Kidney (tissue), 14 donors: Measurements from ENCODE around the gene APCDD1. TPM values are rescaled to one million over a fixed set of nuclear protein-coding genes. Genes with fewer than 3 reads are reported as not detected.
A peak's percentile ranks its signal among the peaks of the same experiment; 100 is the strongest.

Experiments
- DNase-seq, 5 donors: peaks; one replicate each; pipeline ENCODE4 v3.0.0-alpha.2; 2013 to 2020
- FAIRE-seq: peaks from 2 replicates; lab custom pipeline; 2012; peaks lifted over from hg19 to GRCh38; lab: Jason Lieb, UNC
- H3K27ac ChIP-seq, 2 donors: one replicate each; pipeline ENCODE4 v1.7.0; 2013; ENCODE audit warnings: low read depth in 2 of 2, low read length in 2 of 2, inconsistent platforms in 1 of 2
- H3K27me3 ChIP-seq: one replicate; pipeline ENCODE4 v1.7.1; 2013; ENCODE audit warnings: low read length, inconsistent platforms; ENCODE audit not compliant: control insufficient read depth, insufficient read depth
- H3K36me3 ChIP-seq, 3 donors: one replicate each; pipeline versions ENCODE4 v1.7.0 to v1.7.1; 2013; ENCODE audit warnings: low read length in 3 of 3, control low read depth in 1 of 3, inconsistent platforms in 1 of 3; ENCODE audit not compliant: insufficient read depth in 3 of 3, control insufficient read depth in 2 of 3
- H3K4me1 ChIP-seq, 3 donors: one replicate each; pipeline versions ENCODE4 v1.7.0 to v1.7.1; 2013; ENCODE audit warnings: low read length in 3 of 3, inconsistent platforms in 1 of 3, low read depth in 1 of 3; ENCODE audit not compliant: control insufficient read depth in 2 of 3, insufficient read depth in 2 of 3
- H3K4me3 ChIP-seq, 3 donors: one replicate each; pipeline versions ENCODE4 v1.7.0 to v1.8.1; 2013; ENCODE audit warnings: low read length in 3 of 3, control low read depth in 1 of 3, inconsistent platforms in 1 of 3
- H3K9ac ChIP-seq, 3 donors: one replicate each; pipeline versions ENCODE4 v1.7.0 to v1.7.1; 2013; ENCODE audit warnings: low read length in 3 of 3, control low read depth in 1 of 3, inconsistent platforms in 1 of 3
- H3K9me3 ChIP-seq, 3 donors: one replicate each; pipeline versions ENCODE4 v1.7.0 to v1.7.1; 2013; ENCODE audit warnings: low read length in 3 of 3, control low read depth in 1 of 3, inconsistent platforms in 1 of 3; ENCODE audit not compliant: control insufficient read depth in 2 of 3, insufficient read depth in 1 of 3
- CTCF ChIP-seq: IDR thresholded peaks from 3 replicates; pipeline ENCODE4 v1.5.1; 2012; ENCODE audit warnings: mild to moderate bottlenecking, moderate library complexity, borderline replicate concordance; ENCODE audit not compliant: insufficient read depth; ENCODE audit errors: extremely low read depth
- intact Hi-C: fragments of 100-400 bp; cut with DNase I; formaldehyde crosslinking; loops from one replicate; pipeline ENCODE4 v1.11.1; 2022
- polyA plus RNA-seq: library from polyadenylated mRNA; stranded (reverse); fragments of 350-450 nt; fragmentation: Illumina TruSeq; extraction: RNeasy Lipid Tissue Mini Kit (QIAGEN cat#74804); gene quantifications from one replicate; pipeline ENCODE4 v1.2.3, GENCODE V29; 2014; ENCODE audit warnings: low read depth, low replicate concordance; ENCODE audit not compliant: insufficient read depth
- total RNA-seq: library from RNA; stranded (reverse); fragmentation: NEBNext Ultra II Directional; extraction: Animal tissue kit (Norgen Biotek cat#: 25700); gene quantifications from one replicate; pipeline ENCODE4 v1.2.1, GENCODE V29; 2021
- donor health status: control.
- donor health status: control.
- donor health status: control.
- donor health status: control.
- donor health status: control.
- donor health status: DM: yes; HTN: yes; CAD: no.
- donor health status: Normal renal cell carcinoma (clear cell type).

The APCDD1 gene
- total and polyA plus RNA-seq, 2 donors from 2014 or later = 2.8 to 22.9 TPM

- no peaks in the 10 kb centered on the region for H3K36me3 ChIP-seq
- TF ChIP-seq CTCF = no peak
- DNase-seq (no peak), FAIRE-seq (no peak)
- peaks cover 0 to 9% (median 0%) of the 10 kb centered on the region in 3 donors for H3K9me3 ChIP-seq
- no peak overlapping the region for H3K4me3 ChIP-seq
- intact Hi-C loops = no loop called here
- no peak overlapping the region for H3K27ac ChIP-seq
- no peak overlapping the region for H3K9ac ChIP-seq
- H3K27me3 ChIP-seq = no peaks in the 10 kb centered on the region
- H3K4me1 ChIP-seq = no peaks in the 10 kb centered on the region
These were observed 54.2 kb downstream of the APCDD1 start for GRCh38 chr18:10508591-10508990.

GRCh38 chr18:10511236-10511635 is 56.8 kb downstream of the APCDD1 start:
- no peaks in the 10 kb centered on the region for H3K27me3 ChIP-seq
- intact Hi-C loops = loop anchor here (10.0 kb wide), 1 partner anchor 506 kb away; no protein-coding TSS in a partner anchor
- H3K27ac ChIP-seq = no peak overlapping the region
- H3K36me3 ChIP-seq = no peaks in the 10 kb centered on the region
- peaks cover 0 to 9% (median 0%) of the 10 kb centered on the region in 3 donors for H3K9me3 ChIP-seq
- DNase-seq = peak in 1 of 5 donors; percentile 55
- no peak for FAIRE-seq
- no peak overlapping the region for H3K4me3 ChIP-seq
- no peak for TF ChIP-seq CTCF
- no peak overlapping the region for H3K9ac ChIP-seq
- H3K4me1 ChIP-seq = no peaks in the 10 kb centered on the region

- H3K9me3 ChIP-seq = no peaks in the 10 kb centered on the region
- no peak for FAIRE-seq
- H3K4me3 ChIP-seq = no peak overlapping the region
- H3K4me1 ChIP-seq = peaks cover 0 to 5% (median 3%) of the 10 kb centered on the region in 3 donors
- H3K27me3 ChIP-seq = no peaks in the 10 kb centered on the region
- intact Hi-C loops = loop anchor here (10.0 kb wide), 1 partner anchor 509 kb away; no protein-coding TSS in a partner anchor
- H3K27ac ChIP-seq = no peak overlapping the region
- no peaks in the 10 kb centered on the region for H3K36me3 ChIP-seq
- no peak overlapping the region for H3K9ac ChIP-seq
- TF ChIP-seq CTCF = no peak
- DNase-seq = no peak
These were observed 59.6 kb downstream of the APCDD1 start for GRCh38 chr18:10514082-10514481.

- Histone ChIP-seq H3K4me1 (peaks cover 0 to 9% (median 3%) of the 10 kb centered on the region in 3 donors), H3K9me3 (no peaks in the 10 kb centered on the region), H3K9ac (no peak overlapping the region), H3K4me3 (no peak overlapping the region), H3K27me3 (no peaks in the 10 kb centered on the region), H3K36me3 (no peaks in the 10 kb centered on the region), H3K27ac (no peak overlapping the region)
- TF ChIP-seq CTCF = no peak
- no peak for FAIRE-seq
- DNase-seq = no peak
- intact Hi-C loops = loop anchor here (10.0 kb wide), 1 partner anchor 510 kb away; no protein-coding TSS in a partner anchor
These were observed 60.2 kb downstream of the APCDD1 start for GRCh38 chr18:10514601-10515000.
